Mucosa of stomach (tissue), 1 donor: ENCODE measurements around the gene TMEM178A.
"Not testable (repeated sequence)": the region's sequence is repeated elsewhere in the genome, so short reads cannot be mapped to it uniquely, and the experiment has no call there.

Experiments used
- H3K27me3 ChIP-seq: one replicate; pipeline ENCODE4 v1.7.0; 2013; ENCODE audit warnings: mild to moderate bottlenecking, low read length; ENCODE audit not compliant: control insufficient read depth, insufficient read depth
- H3K36me3 ChIP-seq: one replicate; pipeline ENCODE4 v1.7.0; 2013; ENCODE audit warnings: low read length; ENCODE audit not compliant: control insufficient read depth, insufficient read depth
- H3K4me1 ChIP-seq: one replicate; pipeline ENCODE4 v1.7.0; 2013; ENCODE audit warnings: mild to moderate bottlenecking, low read length; ENCODE audit not compliant: control insufficient read depth, insufficient read depth
- H3K4me3 ChIP-seq: one replicate; pipeline ENCODE4 v1.7.0; 2013; ENCODE audit warnings: low read length
- H3K9ac ChIP-seq: one replicate; pipeline ENCODE4 v1.7.0; 2013; ENCODE audit warnings: mild to moderate bottlenecking, low read length, moderate library complexity
- H3K9me3 ChIP-seq: one replicate; pipeline ENCODE4 v1.7.0; 2013; ENCODE audit warnings: mild to moderate bottlenecking, low read length, moderate library complexity; ENCODE audit not compliant: control insufficient read depth
- donor health status: Pancreatic carcinoma.

The TMEM178A gene

GRCh38 chr2:39649511-39649910, 16.2 kb upstream of the TMEM178A start:
- H3K27me3 ChIP-seq: no peaks in the 10 kb centered on the region
- no peaks in the 10 kb centered on the region for H3K9me3 ChIP-seq
- H3K4me3 ChIP-seq: no peak overlapping the region
- H3K4me1 ChIP-seq: peaks cover 7% of the 10 kb centered on the region
- H3K9ac ChIP-seq: no peak overlapping the region
- no peaks in the 10 kb centered on the region for H3K36me3 ChIP-seq

DNA sequence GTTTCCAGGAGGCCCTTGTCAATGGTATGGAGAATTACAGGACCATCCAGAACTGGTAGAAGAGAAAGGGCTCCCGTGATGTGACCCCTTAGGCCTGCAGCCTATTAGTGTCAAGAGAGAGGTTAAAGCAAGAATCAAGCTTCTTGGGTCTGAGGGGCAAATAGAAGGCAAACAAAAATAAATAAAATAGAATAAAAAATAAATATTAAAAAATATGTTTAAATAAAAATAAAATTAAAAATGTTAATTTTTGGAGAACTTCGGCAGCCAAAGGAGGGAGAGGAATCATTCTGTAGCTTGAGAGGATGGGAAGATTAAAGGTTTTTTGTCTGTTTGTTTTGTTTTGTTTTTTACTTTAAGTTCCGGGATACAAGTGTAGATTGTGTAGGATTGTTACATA, 15.2 kb upstream of the TMEM178A start:
- H3K9ac ChIP-seq: no peak overlapping the region
- no peak overlapping the region for H3K4me3 ChIP-seq
- no peaks in the 10 kb centered on the region for H3K27me3 ChIP-seq

GRCh38 chr2:39656215-39656614, 9.5 kb upstream of the TMEM178A start:
- H3K27me3 ChIP-seq, H3K9me3 ChIP-seq: not testable (repeated sequence)

More for the DNA sequence above, 15.2 kb upstream of the TMEM178A start:
- Histone ChIP-seq H3K4me1 (peaks cover 7% of the 10 kb centered on the region), H3K9me3 (no peaks in the 10 kb centered on the region), H3K36me3 (no peaks in the 10 kb centered on the region)

DNA sequence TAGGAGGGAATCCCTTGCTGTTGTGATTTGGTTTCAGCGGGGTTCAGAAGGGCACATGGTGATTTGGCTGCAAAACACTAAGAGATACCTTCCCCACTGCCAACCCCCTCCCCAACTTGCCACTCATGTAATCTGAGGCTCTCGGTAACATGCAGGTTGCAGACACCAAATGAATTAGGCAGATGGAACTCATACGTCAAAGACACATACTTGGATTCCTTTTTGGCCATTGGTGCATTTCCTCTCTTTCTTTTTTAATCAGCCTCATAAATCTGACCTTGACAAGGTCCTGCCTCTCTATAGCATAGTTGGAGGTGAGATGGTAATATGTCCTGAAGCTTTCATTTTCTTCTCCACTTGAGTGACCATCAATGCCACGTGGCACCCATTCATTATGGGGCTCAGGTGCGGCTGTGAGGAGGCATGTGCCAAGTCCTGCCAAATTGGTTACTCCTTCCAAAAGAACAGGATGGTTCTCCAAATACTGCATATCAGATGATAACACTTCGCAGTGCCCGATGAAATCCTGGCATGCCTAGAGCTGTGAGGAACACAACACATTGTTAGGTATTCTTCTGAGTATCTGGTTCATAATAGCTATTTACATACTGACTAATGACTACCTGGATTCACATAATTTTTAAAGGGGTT, 8.3 kb upstream of the TMEM178A start:
- Histone ChIP-seq H3K9ac (no peak overlapping the region), H3K9me3 (no peaks in the 10 kb centered on the region), H3K4me1 (no peaks in the 10 kb centered on the region), H3K36me3 (no peaks in the 10 kb centered on the region), H3K27me3 (no peaks in the 10 kb centered on the region), H3K4me3 (no peak overlapping the region)

More at GRCh38 chr2:39656215-39656614, 9.5 kb upstream of the TMEM178A start:
- H3K4me3 ChIP-seq, H3K36me3 ChIP-seq, H3K4me1 ChIP-seq, H3K9ac ChIP-seq: not testable (repeated sequence)

DNA sequence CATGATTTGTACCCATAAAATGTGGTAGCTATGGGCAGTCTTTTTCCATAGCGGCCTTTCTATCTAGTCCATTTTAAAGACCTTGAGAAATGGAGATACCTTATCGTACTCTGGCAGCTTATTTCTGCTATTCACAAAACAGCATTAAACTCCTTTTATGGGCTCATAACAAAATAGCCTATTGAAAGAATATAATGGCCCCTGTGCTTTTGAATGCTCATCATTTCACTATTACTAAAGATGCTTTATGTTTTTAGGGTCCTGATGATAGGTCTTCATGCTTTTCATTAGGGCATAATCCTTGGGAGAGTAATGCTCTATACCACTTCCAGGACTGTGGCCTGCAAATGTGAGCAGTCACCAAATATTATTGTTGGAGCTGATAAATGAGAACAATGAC, 7.3 kb upstream of the TMEM178A start:
- H3K36me3 ChIP-seq: no peaks in the 10 kb centered on the region
- no peaks in the 10 kb centered on the region for H3K9me3 ChIP-seq
- H3K4me3 ChIP-seq: no peak overlapping the region
- no peaks in the 10 kb centered on the region for H3K4me1 ChIP-seq
- H3K27me3 ChIP-seq: no peaks in the 10 kb centered on the region
- H3K9ac ChIP-seq: no peak overlapping the region

- no peak overlapping the region for H3K4me3 ChIP-seq
- H3K9me3 ChIP-seq: no peaks in the 10 kb centered on the region
- H3K4me1 ChIP-seq: no peaks in the 10 kb centered on the region
- peaks cover 7% of the 10 kb centered on the region for H3K27me3 ChIP-seq
- no peak overlapping the region for H3K9ac ChIP-seq
- no peaks in the 10 kb centered on the region for H3K36me3 ChIP-seq
These were observed 5.7 kb upstream of the TMEM178A start for GRCh38 chr2:39659765-39660611.

- H3K9ac ChIP-seq: no peak overlapping the region
- no peaks in the 10 kb centered on the region for H3K4me1 ChIP-seq
- H3K27me3 ChIP-seq: peaks cover 11% of the 10 kb centered on the region
- H3K36me3 ChIP-seq: no peaks in the 10 kb centered on the region
- H3K9me3 ChIP-seq: no peaks in the 10 kb centered on the region
- H3K4me3 ChIP-seq: no peak overlapping the region
These were observed 5.0 kb upstream of the TMEM178A start for GRCh38 chr2:39660612-39661236.

GRCh38 chr2:39661826-39662225, 3.9 kb upstream of the TMEM178A start:
- Histone ChIP-seq H3K9ac (no peak overlapping the region), H3K27me3 (peaks cover 21% of the 10 kb centered on the region), H3K4me3 (no peak overlapping the region), H3K4me1 (peaks cover 5% of the 10 kb centered on the region), H3K9me3 (no peaks in the 10 kb centered on the region), H3K36me3 (no peaks in the 10 kb centered on the region)

DNA sequence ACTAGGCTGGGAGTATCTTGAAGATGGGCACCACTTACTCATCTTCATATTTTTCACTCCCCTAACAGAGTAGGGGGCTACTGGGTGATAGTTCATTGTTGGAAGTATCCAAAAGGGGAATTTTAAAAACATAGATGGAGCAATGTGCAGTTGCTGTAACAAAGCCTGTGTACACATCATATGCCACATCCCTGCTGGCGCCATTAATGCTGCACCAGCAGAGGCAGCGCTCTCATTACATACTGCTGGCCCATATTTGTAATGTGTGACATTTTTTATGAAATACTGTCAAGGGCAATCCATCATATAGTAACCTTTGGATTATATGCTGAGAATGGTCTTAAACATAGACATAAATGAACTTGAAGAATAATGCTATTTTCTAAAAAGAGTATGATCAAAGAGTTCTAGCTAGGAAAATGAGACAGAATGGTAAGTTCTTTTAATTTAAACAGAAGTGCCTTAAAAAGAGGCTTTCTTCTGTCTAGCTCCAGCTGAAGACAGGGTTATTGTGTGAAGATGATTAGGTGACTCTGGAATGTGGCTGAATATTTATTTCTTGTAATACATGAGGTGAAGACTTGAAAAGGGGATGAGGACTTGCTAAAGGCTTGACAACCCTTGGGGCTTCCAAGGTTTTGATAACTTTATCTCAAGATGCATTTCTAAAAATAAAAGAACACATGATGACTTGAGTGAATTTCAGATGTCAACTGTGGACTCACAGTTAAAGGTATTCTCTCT, 2.4 kb upstream of the TMEM178A start:
- no peak overlapping the region for H3K4me3 ChIP-seq
- H3K27me3 ChIP-seq: peaks cover 36% of the 10 kb centered on the region
- peaks cover 10% of the 10 kb centered on the region for H3K4me1 ChIP-seq
- H3K36me3 ChIP-seq: no peaks in the 10 kb centered on the region
- H3K9ac ChIP-seq: no peak overlapping the region
- H3K9me3 ChIP-seq: no peaks in the 10 kb centered on the region

DNA sequence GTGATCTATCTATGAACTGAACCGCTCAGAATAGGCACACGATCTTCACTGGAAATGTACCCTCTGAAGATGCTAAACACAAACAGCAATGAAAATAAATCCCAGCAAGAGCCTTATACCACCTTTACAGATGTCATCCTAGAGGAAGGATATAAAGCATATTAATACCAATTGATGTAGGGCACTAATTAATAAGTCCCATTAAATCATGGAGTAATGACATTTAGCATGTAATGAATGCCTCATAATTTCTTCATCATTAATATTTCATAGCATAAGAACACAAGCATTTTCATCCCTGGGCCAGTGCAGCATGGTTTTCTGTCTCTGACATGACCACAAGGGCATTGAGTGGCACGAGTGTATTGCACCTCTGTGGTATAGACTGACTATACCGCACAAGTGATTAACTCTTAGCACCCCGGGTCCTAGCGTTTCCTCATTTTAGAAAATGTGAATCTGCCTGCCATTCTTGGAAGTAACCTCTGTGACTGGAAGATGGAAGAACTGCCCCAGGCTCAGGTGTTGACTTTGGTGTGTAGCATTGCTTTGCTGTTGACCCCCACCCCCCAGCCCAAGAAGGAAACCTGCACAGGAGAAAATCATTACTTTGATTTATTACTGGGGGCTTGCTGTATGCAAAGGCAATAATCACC, 1.4 kb upstream of the TMEM178A start:
- H3K36me3 ChIP-seq: no peaks in the 10 kb centered on the region
- H3K27me3 ChIP-seq: peaks cover 45% of the 10 kb centered on the region
- no peak overlapping the region for H3K4me3 ChIP-seq
- H3K9ac ChIP-seq: no peak overlapping the region
- H3K4me1 ChIP-seq: peaks cover 10% of the 10 kb centered on the region
- H3K9me3 ChIP-seq: no peaks in the 10 kb centered on the region

- H3K9me3 ChIP-seq: no peaks in the 10 kb centered on the region
- H3K4me1 ChIP-seq: peaks cover 10% of the 10 kb centered on the region
- H3K4me3 ChIP-seq: no peak overlapping the region
- no peak overlapping the region for H3K9ac ChIP-seq
- no peaks in the 10 kb centered on the region for H3K36me3 ChIP-seq
- H3K27me3 ChIP-seq: peaks cover 45% of the 10 kb centered on the region
These were observed 677 bp upstream of the TMEM178A start for GRCh38 chr2:39664888-39665591.
